Dermis microvascular lymphatic vessel endothelial cell (primary cell): ENCODE data around the gene CAMTA1. TPM values are rescaled to one million over a fixed set of nuclear protein-coding genes. Genes with fewer than 3 reads are reported as not detected.
A peak's percentile ranks its signal among the peaks of the same experiment; 100 is the strongest.

Experiments used
- DNase-seq, 2 donors: peaks; one replicate each; pipeline versions ENCODE4 v3.0.0 to v3.0.0-alpha.2; 2010; ENCODE audit warnings: low read depth in 2 of 2
- total RNA-seq: library from RNA; depleted of rRNA; stranded (reverse); fragments of >200 nt; gene quantifications from 2 replicates; pipeline ENCODE4 v1.2.1, GENCODE V29; 2014

CAMTA1 gene
- total RNA-seq, 1 donor from 2014 or later = 33.9 TPM

GRCh38 chr1:7670334-7671145 is 885.3 kb downstream of the CAMTA1 start:
- no peak for DNase-seq

DNA sequence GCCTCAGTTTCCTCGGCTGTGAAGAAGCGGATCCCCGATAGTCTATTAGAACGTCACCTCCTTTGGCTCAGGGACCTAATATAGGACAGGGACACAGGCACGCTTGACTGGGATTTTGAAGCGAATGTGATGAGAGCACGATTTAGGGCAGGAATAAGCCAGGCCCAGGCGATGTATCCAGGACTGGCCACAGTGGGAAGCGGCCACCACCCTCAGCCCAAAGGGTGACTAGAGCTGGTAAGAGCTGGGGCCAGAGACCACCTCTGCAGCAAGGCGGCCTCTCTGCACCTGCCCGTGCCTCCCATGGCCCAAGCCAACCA is 885.9 kb downstream of the CAMTA1 start:
- DNase-seq = no peak

DNA sequence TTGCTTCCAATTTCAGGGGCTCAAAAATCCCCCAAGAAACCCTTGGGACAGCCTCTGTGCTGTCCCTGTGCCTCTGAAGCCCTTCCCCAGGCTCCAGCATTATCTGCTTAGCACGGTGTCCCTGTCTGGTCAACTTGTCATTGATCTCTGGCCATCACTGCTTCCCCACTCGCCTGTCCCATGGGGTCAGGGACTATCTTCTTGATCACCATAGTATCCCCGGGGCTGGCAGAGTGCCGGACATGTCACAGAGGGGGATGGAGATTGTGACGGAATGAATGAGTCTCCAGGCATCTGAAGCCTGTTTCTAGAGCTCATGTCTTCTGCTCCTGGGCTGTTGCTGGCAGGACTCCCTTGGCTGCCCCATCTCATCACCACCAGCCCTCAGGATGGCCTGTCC is 886.4 kb downstream of the CAMTA1 start:
- no peak for DNase-seq

GRCh38 chr1:7672864-7673263 is 887.6 kb downstream of the CAMTA1 start:
- no peak for DNase-seq

- DNase-seq = no peak
Measured at GRCh38 chr1:7674972-7675371, 889.7 kb downstream of the CAMTA1 start.

GRCh38 chr1:7675431-7676273 is 890.4 kb downstream of the CAMTA1 start:
- DNase-seq = no peak

DNA sequence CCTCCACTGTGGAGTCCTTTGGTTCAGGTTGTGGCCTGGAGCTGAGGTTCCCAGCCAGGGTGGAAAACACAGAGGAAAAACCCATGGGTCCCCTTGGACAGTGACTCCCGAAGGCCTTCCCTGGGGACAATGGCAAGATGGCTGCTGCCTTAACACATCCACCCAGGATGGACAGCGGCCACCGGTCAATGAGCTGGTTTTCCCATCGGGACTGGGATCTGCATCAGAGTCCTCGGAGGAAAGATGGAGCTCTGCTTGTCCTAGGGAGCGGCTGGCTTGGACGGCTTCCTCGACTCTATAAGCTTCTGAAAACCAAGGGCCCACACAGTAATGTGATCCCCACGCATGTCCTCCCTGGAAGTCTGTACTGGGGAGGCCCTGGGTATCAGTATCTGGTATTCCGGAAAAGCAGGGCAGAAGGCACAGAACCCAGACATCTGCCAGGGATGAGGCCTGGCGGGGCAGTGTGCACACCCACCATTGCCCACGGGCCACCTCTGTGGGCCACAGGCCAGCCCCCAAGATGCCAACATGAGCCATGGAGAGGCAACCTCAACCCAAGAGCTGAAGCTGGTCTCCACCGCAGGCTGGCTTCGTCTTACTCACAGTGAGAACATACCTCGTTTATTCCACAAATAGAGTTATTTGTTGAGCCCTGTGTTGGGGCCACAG is 891.2 kb downstream of the CAMTA1 start:
- no peak for DNase-seq

DNA sequence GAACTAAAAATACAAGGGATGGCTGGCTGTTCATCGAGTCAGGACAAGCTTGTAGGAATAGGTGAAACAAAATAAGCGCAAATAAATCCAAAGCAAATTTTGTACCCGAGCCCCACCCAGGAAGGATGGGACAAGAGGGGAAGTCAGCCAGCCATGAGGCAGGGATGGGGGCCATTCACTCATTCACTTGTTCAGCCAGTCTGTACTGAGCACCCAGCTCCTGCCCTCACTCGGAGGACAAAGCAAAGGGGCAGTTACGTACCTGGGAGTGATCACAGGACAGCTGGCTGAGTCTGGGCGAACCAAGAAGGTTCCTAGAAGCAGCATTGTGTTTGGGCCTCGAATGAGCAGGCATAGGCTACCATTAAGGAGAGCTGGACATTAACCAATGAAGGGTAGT is 891.9 kb downstream of the CAMTA1 start:
- DNase-seq = no peak

DNA sequence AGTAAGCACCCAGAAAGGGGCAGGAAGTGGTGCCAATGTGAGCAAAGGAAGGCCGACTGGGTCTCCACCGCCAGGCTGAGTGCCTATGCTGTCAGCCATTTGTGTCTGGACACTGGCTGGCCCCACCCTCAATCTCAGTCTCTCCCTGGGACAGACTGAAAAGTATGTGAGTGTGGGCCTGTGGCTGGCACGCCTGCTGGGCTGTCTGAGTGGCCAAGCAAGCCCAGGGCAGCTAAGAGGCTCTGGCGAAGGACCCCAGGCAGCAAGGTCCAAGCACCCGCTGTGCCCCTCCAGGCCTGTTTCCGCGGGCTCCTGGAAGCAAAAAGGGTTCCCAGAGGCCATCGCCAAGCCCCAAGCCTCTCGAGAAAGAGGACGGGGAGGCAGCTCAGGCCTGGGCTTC is 892.6 kb downstream of the CAMTA1 start:
- no peak for DNase-seq

- no peak for DNase-seq
Measured at GRCh38 chr1:7678491-7679158, 893.4 kb downstream of the CAMTA1 start.

GRCh38 chr1:7679159-7679872 is 894.1 kb downstream of the CAMTA1 start:
- peak in 1 of 2 donors; percentile 30 for DNase-seq

DNA sequence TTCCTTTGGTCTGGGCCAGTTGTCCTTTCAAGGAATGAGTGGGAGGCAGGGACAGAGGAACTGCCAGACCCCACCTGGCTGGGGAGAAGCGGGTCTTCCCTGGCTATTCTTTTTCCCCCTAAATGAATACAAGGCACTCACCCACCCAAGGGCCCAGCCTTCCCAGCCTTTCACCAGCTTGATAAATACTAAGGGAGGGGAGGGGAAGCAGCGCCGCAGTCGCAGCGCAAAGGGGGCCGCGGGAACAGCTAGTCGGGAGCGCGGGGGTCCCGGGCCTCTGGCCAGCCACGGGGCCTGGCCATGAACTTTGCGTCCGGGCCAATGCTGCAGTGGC is 894.6 kb downstream of the CAMTA1 start:
- DNase-seq = no peak

DNA sequence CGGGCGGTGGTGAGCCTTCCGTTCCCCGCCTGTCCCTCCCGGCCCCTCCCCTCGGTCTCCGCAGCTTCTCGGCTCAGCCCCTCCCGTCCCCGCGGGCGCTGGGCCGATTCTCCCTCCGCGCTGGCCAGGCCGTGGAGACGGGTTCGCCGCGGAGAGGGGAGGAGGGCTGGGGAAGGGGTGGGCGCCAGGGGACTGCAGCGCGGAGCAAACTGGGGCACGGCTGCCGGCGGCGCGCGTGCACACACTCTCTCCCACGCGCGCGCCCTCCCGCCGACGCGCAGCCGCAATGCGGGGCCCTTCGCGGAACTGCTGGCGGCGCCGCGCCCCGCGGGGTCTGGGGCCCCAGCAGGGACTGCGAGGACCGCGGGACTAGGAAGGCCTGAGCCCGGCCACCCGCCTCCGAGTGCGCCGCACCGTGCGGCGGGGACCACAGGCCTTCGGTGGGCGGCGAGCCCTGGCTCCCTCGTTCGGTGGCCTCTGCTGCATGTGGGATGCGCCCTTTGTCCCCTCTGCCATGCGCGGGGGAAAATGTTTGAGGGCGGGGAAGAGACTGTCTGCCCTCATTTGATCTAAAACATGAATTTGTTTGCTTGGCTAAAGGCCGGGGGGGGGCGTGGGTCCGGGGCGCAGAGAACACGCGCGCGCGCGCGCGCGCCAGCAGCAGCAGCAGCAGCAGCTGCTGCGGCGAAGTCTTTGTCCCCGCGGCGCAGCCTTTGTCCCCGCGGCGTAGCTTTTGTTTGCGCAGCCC is 895.1 kb downstream of the CAMTA1 start:
- peak in 1 of 2 donors; percentile 33 for DNase-seq

- no peak for DNase-seq
Measured at GRCh38 chr1:7680955-7681268, 895.7 kb downstream of the CAMTA1 start.

- DNase-seq = no peak
Measured at GRCh38 chr1:7681401-7681800, 896.1 kb downstream of the CAMTA1 start.

GRCh38 chr1:7683521-7683920 is 898.3 kb downstream of the CAMTA1 start:
- no peak for DNase-seq

DNA sequence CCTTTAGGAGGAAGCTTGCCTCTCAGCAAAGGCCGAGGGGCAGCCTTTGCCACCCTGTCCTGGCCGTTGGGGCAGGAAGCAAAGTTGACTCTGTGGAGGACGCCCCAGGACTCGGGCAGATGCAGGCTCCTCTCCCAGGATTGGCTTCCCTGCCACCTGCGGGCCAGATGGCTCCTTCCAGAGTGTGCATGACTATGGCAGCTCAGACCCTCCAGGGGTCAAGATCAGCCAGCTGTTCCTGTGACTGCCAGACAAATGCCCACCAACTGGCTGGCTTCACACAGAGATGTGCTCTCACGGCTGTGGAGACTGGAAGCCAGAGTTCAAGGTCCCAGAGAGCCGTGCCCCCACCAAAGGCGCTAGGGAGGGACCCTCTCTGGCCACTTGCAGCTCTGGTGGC is 898.9 kb downstream of the CAMTA1 start:
- DNase-seq = no peak

DNA sequence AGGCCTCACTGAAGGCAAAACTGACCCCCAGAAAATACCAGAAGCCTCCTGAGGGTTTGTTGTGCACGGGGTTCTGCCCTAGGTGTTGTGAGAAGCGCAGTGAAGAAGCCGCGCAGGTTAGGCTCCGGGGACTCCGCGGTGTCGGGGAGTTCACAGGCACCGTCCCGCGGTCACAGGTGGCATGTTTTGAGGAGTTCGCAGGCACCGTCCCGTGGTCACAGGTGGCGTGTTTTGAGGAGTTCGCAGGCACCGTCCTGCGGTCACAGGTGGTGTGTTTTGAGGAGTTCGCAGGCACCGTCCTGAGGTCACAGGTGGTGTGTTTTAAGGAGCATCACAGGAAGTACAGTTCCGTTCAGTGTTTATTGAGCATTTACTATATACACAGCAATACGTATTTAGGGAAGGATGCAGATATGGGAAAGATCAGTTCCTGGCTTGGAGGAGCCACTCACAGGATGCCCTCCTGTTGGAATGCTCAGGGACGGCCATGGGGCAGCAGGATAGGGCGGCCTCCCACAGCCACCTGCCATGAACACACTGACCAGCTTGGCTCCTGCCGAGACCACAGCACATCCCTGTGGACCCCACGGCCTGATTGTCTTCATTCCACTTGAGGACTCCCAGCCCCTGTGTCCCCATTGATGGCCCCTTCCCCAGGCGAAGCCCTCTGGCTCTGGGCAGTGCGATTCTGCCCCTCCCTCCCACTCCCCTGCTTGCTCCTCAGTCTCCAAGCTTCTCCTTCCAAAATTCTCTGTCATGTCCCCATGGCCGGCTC is 899.8 kb downstream of the CAMTA1 start:
- no peak for DNase-seq

GRCh38 chr1:7686301-7686850 is 901.1 kb downstream of the CAMTA1 start:
- no peak for DNase-seq

- no peak for DNase-seq
Measured at GRCh38 chr1:7687411-7687810, 902.2 kb downstream of the CAMTA1 start.
